Naive thymus-derived CD4-positive, alpha-beta T cell (primary cell): ENCODE results near the gene CAPSL. TPM values are rescaled to one million over a fixed set of nuclear protein-coding genes. Genes with fewer than 3 reads are reported as not detected.

Experiments
- ATAC-seq: fragments of 150-1000 bp; cut with Tn5 transposase; 2 replicates; pipeline ENCODE4 v1.10.0; 2021; ENCODE audit warnings: mild to moderate bottlenecking, moderate library complexity
- CTCF ChIA-PET: fragments of 350-600 bp; sonication (Branson Sonifier 250); formaldehyde crosslinking; loops from one replicate; lab custom pipeline; 2021; ENCODE audit warnings: antibody characterized with exemption; lab: Charles Lee
- POLR2A ChIA-PET: fragments of 350-600 bp; sonication (Branson Sonifier 250); formaldehyde crosslinking; loops from one replicate; lab custom pipeline; 2021; ENCODE audit warnings: antibody characterized with exemption, inconsistent platforms; lab: Charles Lee
- DNase-seq, 9 donors: peaks; one replicate each; pipeline versions ENCODE4 v3.0.0 to v3.0.0-alpha.2; 2020 to 2022; ENCODE audit warnings: mixed read lengths in 1 of 9
- H3K27ac ChIP-seq: one replicate; pipeline ENCODE4 v1.7.0; 2013; ENCODE audit warnings: mild to moderate bottlenecking, low read depth, low read length, moderate library complexity
- H3K27me3 ChIP-seq, 2 donors: one replicate each; pipeline ENCODE4 v1.7.0; 2013; ENCODE audit warnings: low read length in 2 of 2, mild to moderate bottlenecking in 2 of 2, moderate library complexity in 2 of 2; ENCODE audit not compliant: control insufficient read depth in 2 of 2, insufficient read depth in 2 of 2
- H3K36me3 ChIP-seq, 3 experiments: 1 replicate in 2 of 3; 2 replicates in 1 of 3; pipeline ENCODE4 v1.7.0; 2013; ENCODE audit warnings: low read length in 3 of 3, mild to moderate bottlenecking in 3 of 3, moderate library complexity in 1 of 3; ENCODE audit not compliant: insufficient read depth in 3 of 3, control insufficient read depth in 2 of 3
- H3K4me1 ChIP-seq, 2 donors: one replicate each; pipeline ENCODE4 v1.7.0; 2013; ENCODE audit warnings: low read length in 2 of 2, mild to moderate bottlenecking in 2 of 2, moderate library complexity in 1 of 2; ENCODE audit not compliant: control insufficient read depth in 2 of 2, insufficient read depth in 2 of 2
- H3K4me3 ChIP-seq: 2 replicates; pipeline ENCODE4 v1.7.0; 2013; ENCODE audit warnings: mild to moderate bottlenecking, low read length
- H3K9me3 ChIP-seq, 3 experiments: 1 replicate in 2 of 3; 2 replicates in 1 of 3; pipeline ENCODE4 v1.7.0; 2013; ENCODE audit warnings: low read length in 3 of 3; ENCODE audit not compliant: control insufficient read depth in 2 of 3
- H3K27ac Mint-ChIP-seq, 9 donors: one replicate each; pipeline ENCODE4 v1.8.0; 2020 to 2022; ENCODE audit warnings: mixed read lengths in 9 of 9, mild to moderate bottlenecking in 8 of 9, moderate library complexity in 5 of 9, inconsistent platforms in 2 of 9
- H3K27me3 Mint-ChIP-seq, 5 donors: one replicate each; pipeline ENCODE4 v1.8.0; 2021 to 2022; ENCODE audit warnings: mixed read lengths in 5 of 5, mild to moderate bottlenecking in 1 of 5
- H3K36me3 Mint-ChIP-seq, 5 donors: one replicate each; pipeline ENCODE4 v1.8.0; 2020 to 2022; ENCODE audit warnings: mixed read lengths in 5 of 5, mild to moderate bottlenecking in 3 of 5, inconsistent platforms in 1 of 5
- H3K4me1 Mint-ChIP-seq, 7 donors: one replicate each; pipeline ENCODE4 v1.8.0; 2020 to 2022; ENCODE audit warnings: mixed read lengths in 7 of 7, mild to moderate bottlenecking in 3 of 7, inconsistent platforms in 1 of 7
- H3K4me3 Mint-ChIP-seq, 10 donors: one replicate each; pipeline ENCODE4 v1.8.0; 2020 to 2022; ENCODE audit warnings: mild to moderate bottlenecking in 10 of 10, mixed read lengths in 10 of 10, moderate library complexity in 6 of 10, inconsistent platforms in 2 of 10
- H3K9me3 Mint-ChIP-seq, 11 donors: one replicate each; pipeline ENCODE4 v1.8.0; 2020 to 2022; ENCODE audit warnings: mixed read lengths in 11 of 11, mild to moderate bottlenecking in 4 of 11, inconsistent platforms in 1 of 11, moderate library complexity in 1 of 11
- intact Hi-C, 2 donors: fragments of 100-400 bp; cut with micrococcal nuclease; formaldehyde crosslinking; loops; one replicate each; pipeline ENCODE4 v1.15.1; 2023
- polyA plus RNA-seq, 2 donors: library from polyadenylated mRNA; unstranded; fragments of 300-500 nt; fragmentation: Illumina TruSeq; gene quantifications; one replicate each; pipeline ENCODE4 v1.2.3, GENCODE V29; 2021
- total RNA-seq, 6 experiments: library from RNA in 5 of 6; stranded (reverse) in 5 of 6; gene quantifications; 1 replicate in 5 of 6; 2 replicates in 1 of 6; pipeline ENCODE4 v1.2.3 and lab custom pipeline; 2021 to 2026

CAPSL gene
- total and polyA plus RNA-seq, 7 experiments from 2014 or later = not detected

DNA sequence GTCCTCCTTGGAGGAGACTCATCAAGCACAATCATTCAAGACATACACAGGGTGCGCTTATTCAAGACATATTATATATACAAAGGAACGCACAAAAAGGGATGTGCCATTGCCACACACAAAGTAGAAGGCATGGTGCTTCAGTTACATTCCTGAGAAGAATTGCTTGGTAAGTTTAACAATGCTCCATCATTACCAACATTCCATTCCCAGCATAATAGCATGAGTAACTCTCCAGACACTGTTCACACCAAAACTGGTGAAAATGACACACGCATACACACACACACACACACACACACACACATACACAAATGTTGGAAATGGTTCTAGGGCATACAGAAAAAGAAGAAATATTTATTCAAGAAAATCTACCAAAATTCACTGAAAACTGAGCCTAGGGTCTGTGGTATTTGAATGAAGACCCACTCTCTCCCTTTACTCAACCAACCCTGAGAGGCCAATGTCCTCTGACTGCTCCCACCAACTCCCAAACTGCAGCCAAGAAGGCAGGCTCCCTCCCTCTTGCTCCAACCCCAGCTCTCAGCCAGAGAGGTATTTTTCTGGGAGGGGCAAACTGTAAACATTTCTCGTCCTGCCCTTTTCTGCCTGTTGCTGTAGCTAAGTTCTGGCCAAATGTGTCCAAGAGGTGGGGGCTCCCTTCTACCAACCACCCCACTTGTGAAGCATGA is 32.9 kb upstream of the CAPSL start:
- no peaks in the 10 kb centered on the region for H3K4me1 Mint-ChIP-seq
- Histone ChIP-seq H3K4me1 (no peaks in the 10 kb centered on the region), H3K36me3 (no peaks in the 10 kb centered on the region), H3K27ac (no peak overlapping the region), H3K27me3 (no peaks in the 10 kb centered on the region), H3K4me3 (no peak overlapping the region), H3K9me3 (no peaks in the 10 kb centered on the region)
- intact Hi-C loops = no loop called here
- peaks cover 6 to 38% (median 17%) of the 10 kb centered on the region in 5 donors for H3K27me3 Mint-ChIP-seq
- ChIA-PET CTCF (no interaction called here), POLR2A (no interaction called here)
- ATAC-seq = no peak
- peaks cover 0 to 4% (median 0%) of the 10 kb centered on the region in 5 donors for H3K36me3 Mint-ChIP-seq
- H3K9me3 Mint-ChIP-seq = peaks cover 0 to 22% (median 10%) of the 10 kb centered on the region in 11 donors
- DNase-seq = no peak
- H3K4me3 Mint-ChIP-seq = no peak overlapping the region
- no peak overlapping the region for H3K27ac Mint-ChIP-seq

GRCh38 chr5:35963381-35963843 is 25.0 kb upstream of the CAPSL start:
- Histone ChIP-seq H3K36me3 (no peaks in the 10 kb centered on the region), H3K27me3 (no peaks in the 10 kb centered on the region), H3K27ac (no peak overlapping the region), H3K4me1 (no peaks in the 10 kb centered on the region), H3K4me3 (no peak overlapping the region), H3K9me3 (no peaks in the 10 kb centered on the region)
- no peak for DNase-seq
- H3K36me3 Mint-ChIP-seq = no peaks in the 10 kb centered on the region
- CTCF ChIA-PET = no interaction called here
- H3K27ac Mint-ChIP-seq = no peak overlapping the region
- no peak overlapping the region for H3K4me3 Mint-ChIP-seq
- no peaks in the 10 kb centered on the region for H3K4me1 Mint-ChIP-seq
- intact Hi-C loops = no loop called here
- POLR2A ChIA-PET = no interaction called here
- H3K27me3 Mint-ChIP-seq = peaks cover 16 to 47% (median 25%) of the 10 kb centered on the region in 5 donors
- H3K9me3 Mint-ChIP-seq = peaks cover 0 to 17% (median 2%) of the 10 kb centered on the region in 11 donors
- ATAC-seq = no peak

DNA sequence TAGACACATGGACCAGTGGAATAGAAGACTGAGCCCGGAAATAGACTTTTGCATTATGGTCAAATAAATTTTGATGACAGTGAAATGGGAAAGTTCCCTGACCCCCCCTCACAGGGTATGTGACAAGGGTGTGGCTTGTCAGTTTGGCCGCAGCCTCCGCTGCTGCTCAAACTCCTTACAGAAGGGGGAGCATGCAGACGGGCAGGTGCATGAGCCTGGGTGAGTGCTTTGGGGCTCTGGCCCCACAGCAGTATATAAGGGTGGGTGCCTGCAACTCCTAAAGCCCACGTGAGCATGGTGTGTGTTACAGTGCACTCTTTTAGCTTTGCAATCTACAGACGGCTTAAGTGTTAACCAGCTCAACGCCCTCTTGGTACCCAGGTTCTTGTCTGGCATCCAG is 21.9 kb upstream of the CAPSL start:
- intact Hi-C loops = no loop called here
- no peak for ATAC-seq
- H3K36me3 Mint-ChIP-seq = no peaks in the 10 kb centered on the region

DNA sequence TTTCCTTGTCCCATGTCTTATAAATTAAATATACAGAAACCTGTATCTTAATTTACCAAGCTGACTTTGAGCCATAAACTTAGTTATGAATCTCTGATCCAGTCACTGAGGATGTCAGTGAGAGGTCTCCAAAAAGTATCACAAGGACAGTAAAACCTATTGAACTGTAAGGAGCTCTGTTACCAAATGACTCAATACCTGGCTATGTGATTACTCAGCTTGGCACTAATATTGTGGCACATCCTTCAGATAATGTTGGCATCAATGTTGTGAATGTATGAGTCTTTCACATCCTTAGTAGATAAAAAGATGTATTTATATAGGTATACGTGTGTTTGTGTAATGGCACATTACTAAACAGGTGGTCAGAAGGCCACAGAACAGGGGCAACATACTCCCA is 18.0 kb upstream of the CAPSL start:
- H3K9me3 ChIP-seq = no peaks in the 10 kb centered on the region
- peaks cover 0 to 10% (median 8%) of the 10 kb centered on the region in 7 donors for H3K4me1 Mint-ChIP-seq
- intact Hi-C loops = no loop called here
- no peaks in the 10 kb centered on the region for H3K36me3 ChIP-seq
- POLR2A ChIA-PET = no interaction called here
- no peaks in the 10 kb centered on the region for H3K36me3 Mint-ChIP-seq
- no peaks in the 10 kb centered on the region for H3K4me1 ChIP-seq
- H3K27me3 ChIP-seq = no peaks in the 10 kb centered on the region
- no peak overlapping the region for H3K4me3 Mint-ChIP-seq
- H3K27me3 Mint-ChIP-seq = peaks cover 43 to 76% (median 56%) of the 10 kb centered on the region in 5 donors
- H3K4me3 ChIP-seq = no peak overlapping the region
- H3K27ac Mint-ChIP-seq = no peak overlapping the region
- no peak for DNase-seq
- peaks cover 0 to 16% (median 2%) of the 10 kb centered on the region in 11 donors for H3K9me3 Mint-ChIP-seq
- H3K27ac ChIP-seq = no peak overlapping the region
- CTCF ChIA-PET = no interaction called here
- no peak for ATAC-seq

More for the DNA sequence above, 21.9 kb upstream of the CAPSL start:
- Histone ChIP-seq H3K27ac (no peak overlapping the region), H3K4me1 (no peaks in the 10 kb centered on the region), H3K9me3 (no peaks in the 10 kb centered on the region), H3K36me3 (no peaks in the 10 kb centered on the region), H3K4me3 (no peak overlapping the region), H3K27me3 (no peaks in the 10 kb centered on the region)
- no peak overlapping the region for H3K27ac Mint-ChIP-seq
- H3K9me3 Mint-ChIP-seq = peaks cover 0 to 32% (median 6%) of the 10 kb centered on the region in 11 donors
- ChIA-PET CTCF (no interaction called here), POLR2A (no interaction called here)
- peaks cover 11 to 64% (median 35%) of the 10 kb centered on the region in 5 donors for H3K27me3 Mint-ChIP-seq
- H3K4me3 Mint-ChIP-seq = no peak overlapping the region
- no peaks in the 10 kb centered on the region for H3K4me1 Mint-ChIP-seq
- no peak for DNase-seq

GRCh38 chr5:35954175-35954574 is 15.8 kb upstream of the CAPSL start:
- H3K27me3 Mint-ChIP-seq = peaks cover 46 to 66% (median 55%) of the 10 kb centered on the region in 5 donors
- no peak overlapping the region for H3K27ac Mint-ChIP-seq
- peaks cover 0 to 10% (median 8%) of the 10 kb centered on the region in 7 donors for H3K4me1 Mint-ChIP-seq
- DNase-seq (peak in 6 of 9 donors; percentile 8 to 41 (median 26)), ATAC-seq (peak; percentile 40)
- CTCF ChIA-PET = no interaction called here
- peak overlapping the region in 2 of 10 donors; percentile 1 to 10 for H3K4me3 Mint-ChIP-seq
- Histone ChIP-seq H3K4me3 (no peak overlapping the region), H3K27ac (no peak overlapping the region), H3K9me3 (no peaks in the 10 kb centered on the region), H3K4me1 (no peaks in the 10 kb centered on the region), H3K36me3 (no peaks in the 10 kb centered on the region), H3K27me3 (no peaks in the 10 kb centered on the region)
- POLR2A ChIA-PET = no interaction called here
- intact Hi-C loops = no loop called here
- no peaks in the 10 kb centered on the region for H3K36me3 Mint-ChIP-seq
- H3K9me3 Mint-ChIP-seq = peaks cover 0 to 16% (median 2%) of the 10 kb centered on the region in 11 donors

DNA sequence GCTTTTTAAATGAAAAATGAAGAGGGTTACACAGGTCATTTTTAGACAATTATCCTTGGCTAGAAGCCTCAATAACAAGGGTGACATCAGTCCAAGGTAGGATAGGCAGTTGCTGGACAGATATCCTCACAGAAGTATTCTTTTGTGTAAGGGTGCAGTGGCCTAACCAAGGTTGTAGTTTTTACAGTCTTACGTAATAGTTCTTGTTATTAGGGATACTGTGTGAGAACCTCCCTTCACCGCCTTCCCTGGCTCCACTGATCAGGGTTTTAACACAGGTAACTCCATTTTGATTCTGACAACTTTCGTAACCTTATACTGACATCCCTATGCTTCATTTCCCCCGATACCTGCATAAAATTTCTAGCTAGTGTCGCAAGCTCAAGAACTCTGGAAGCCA is 8.7 kb upstream of the CAPSL start:
- H3K4me1 ChIP-seq = no peaks in the 10 kb centered on the region
- no peaks in the 10 kb centered on the region for H3K9me3 ChIP-seq
- no peak overlapping the region for H3K4me3 Mint-ChIP-seq
- DNase-seq = no peak
- ChIA-PET CTCF (no interaction called here), POLR2A (interaction anchor here (0.6 kb wide), 1 partner anchor 35 kb away, joined by 3 read pairs; no protein-coding TSS in a partner anchor)
- H3K27me3 ChIP-seq = peaks cover 0 to 3% of the 10 kb centered on the region in 2 donors
- H3K27me3 Mint-ChIP-seq = peaks cover 10 to 41% (median 33%) of the 10 kb centered on the region in 5 donors
- H3K27ac Mint-ChIP-seq = no peak overlapping the region
- H3K36me3 ChIP-seq = no peaks in the 10 kb centered on the region
- no peaks in the 10 kb centered on the region for H3K36me3 Mint-ChIP-seq
- H3K9me3 Mint-ChIP-seq = peaks cover 0 to 3% (median 0%) of the 10 kb centered on the region in 11 donors
- no peak overlapping the region for H3K27ac ChIP-seq
- H3K4me1 Mint-ChIP-seq = no peaks in the 10 kb centered on the region
- intact Hi-C loops = no loop called here
- ATAC-seq = no peak
- H3K4me3 ChIP-seq = no peak overlapping the region

- no peaks in the 10 kb centered on the region for H3K27me3 ChIP-seq
- Mint-ChIP-seq H3K36me3 (no peaks in the 10 kb centered on the region), H3K27me3 (peaks cover 6 to 32% (median 23%) of the 10 kb centered on the region in 5 donors), H3K9me3 (no peaks in the 10 kb centered on the region), H3K4me1 (peaks cover 0 to 6% (median 0%) of the 10 kb centered on the region in 7 donors), H3K4me3 (no peak overlapping the region), H3K27ac (no peak overlapping the region)
- H3K4me3 ChIP-seq = no peak overlapping the region
- ATAC-seq (no peak), DNase-seq (no peak)
- no peak overlapping the region for H3K27ac ChIP-seq
- ChIA-PET CTCF (no interaction called here), POLR2A (no interaction called here)
- no peaks in the 10 kb centered on the region for H3K36me3 ChIP-seq
- intact Hi-C loops = no loop called here
- H3K4me1 ChIP-seq = no peaks in the 10 kb centered on the region
- no peaks in the 10 kb centered on the region for H3K9me3 ChIP-seq
Measured at GRCh38 chr5:35939639-35940038, 1.2 kb upstream of the CAPSL start.
